Measurements from ENCODE around the gene ST6GAL1.

ST6GAL1 gene

GRCh38 chr3:187072102-187072501 lies 141.8 kb downstream of the ST6GAL1 start:
- in situ Hi-C loops (cut with HindIII; ENCODE audit: low sequenced_read_pairs) = no loop called here

GRCh38 chr3:187072511-187072910 lies 142.2 kb downstream of the ST6GAL1 start:
- in situ Hi-C loops (cut with HindIII; ENCODE audit: low sequenced_read_pairs) = no loop called here

GRCh38 chr3:187073581-187074098 lies 143.3 kb downstream of the ST6GAL1 start:
- in situ Hi-C loops (cut with HindIII; ENCODE audit: low sequenced_read_pairs) = no loop called here

GRCh38 chr3:187074846-187075245 lies 144.5 kb downstream of the ST6GAL1 start:
- in situ Hi-C loops (cut with HindIII; ENCODE audit: low sequenced_read_pairs) = no loop called here

GRCh38 chr3:187076297-187076696 lies 146.0 kb downstream of the ST6GAL1 start:
- in situ Hi-C loops (cut with HindIII; ENCODE audit: low sequenced_read_pairs) = no loop called here

- in situ Hi-C loops (cut with HindIII; ENCODE audit: low sequenced_read_pairs) = no loop called here
Measured at GRCh38 chr3:187077085-187077484, 146.8 kb downstream of the ST6GAL1 start.

GRCh38 chr3:187077537-187077936 lies 147.2 kb downstream of the ST6GAL1 start:
- in situ Hi-C loops (cut with HindIII; ENCODE audit: low sequenced_read_pairs) = no loop called here

- in situ Hi-C loops (cut with HindIII; ENCODE audit: low sequenced_read_pairs) = no loop called here
Measured at GRCh38 chr3:187079090-187080022, 149.0 kb downstream of the ST6GAL1 start.

- in situ Hi-C loops (cut with HindIII; ENCODE audit: low sequenced_read_pairs) = no loop called here
Measured at GRCh38 chr3:187080799-187081450, 150.6 kb downstream of the ST6GAL1 start.

- in situ Hi-C loops (cut with HindIII; ENCODE audit: low sequenced_read_pairs) = no loop called here
Measured at GRCh38 chr3:187082758-187083375, 152.5 kb downstream of the ST6GAL1 start.

GRCh38 chr3:187084126-187084525 lies 153.8 kb downstream of the ST6GAL1 start:
- in situ Hi-C loops (cut with HindIII; ENCODE audit: low sequenced_read_pairs) = no loop called here

GRCh38 chr3:187084580-187084979 lies 154.3 kb downstream of the ST6GAL1 start:
- in situ Hi-C loops (cut with HindIII; ENCODE audit: low sequenced_read_pairs) = no loop called here

- in situ Hi-C loops (cut with HindIII; ENCODE audit: low sequenced_read_pairs) = no loop called here
Measured at GRCh38 chr3:187085021-187085666, 154.8 kb downstream of the ST6GAL1 start.

GRCh38 chr3:187085933-187086332 lies 155.6 kb downstream of the ST6GAL1 start:
- in situ Hi-C loops (cut with HindIII; ENCODE audit: low sequenced_read_pairs) = no loop called here

- in situ Hi-C loops (cut with HindIII; ENCODE audit: low sequenced_read_pairs) = no loop called here
Measured at GRCh38 chr3:187086831-187087230, 156.5 kb downstream of the ST6GAL1 start.

- in situ Hi-C loops (cut with HindIII; ENCODE audit: low sequenced_read_pairs) = no loop called here
Measured at GRCh38 chr3:187088701-187089100, 158.4 kb downstream of the ST6GAL1 start.

GRCh38 chr3:187093320-187093719 lies 163.0 kb downstream of the ST6GAL1 start:
- in situ Hi-C loops (cut with HindIII; ENCODE audit: low sequenced_read_pairs) = no loop called here

GRCh38 chr3:187098923-187099512 lies 168.7 kb downstream of the ST6GAL1 start:
- in situ Hi-C loops (cut with HindIII; ENCODE audit: low sequenced_read_pairs) = no loop called here

- in situ Hi-C loops (cut with HindIII; ENCODE audit: low sequenced_read_pairs) = no loop called here
Measured at GRCh38 chr3:187101184-187102072, 171.1 kb downstream of the ST6GAL1 start.
